HFFc6 (cell line): Measurements from ENCODE around the gene TAF6L. TPM values are rescaled to one million over a fixed set of nuclear protein-coding genes. Genes with fewer than 3 reads are reported as not detected.
"Not testable (repeated sequence)": the region's sequence is repeated elsewhere in the genome, so short reads cannot be mapped to it uniquely, and the experiment has no call there.

Experiments
- DNase-seq: peaks from one replicate; pipeline ENCODE4 v3.0.0-alpha.2; 2018
- H3K27ac Mint-ChIP-seq: 2 replicates; pipeline ENCODE4 v1.8.0; 2020; ENCODE audit warnings: mild to moderate bottlenecking, mixed read lengths
- H3K27me3 Mint-ChIP-seq: 2 replicates; pipeline ENCODE4 v1.8.0; 2021; ENCODE audit warnings: mild to moderate bottlenecking, moderate library complexity, mixed read lengths; ENCODE audit not compliant: insufficient read depth
- H3K36me3 Mint-ChIP-seq: 2 replicates; pipeline ENCODE4 v1.8.0; 2021; ENCODE audit warnings: low read depth, mixed read lengths
- H3K4me1 Mint-ChIP-seq: 2 replicates; pipeline ENCODE4 v1.8.0; 2020; ENCODE audit warnings: low read depth, mixed read lengths
- H3K4me3 Mint-ChIP-seq: 2 replicates; pipeline ENCODE4 v1.8.0; 2020; ENCODE audit warnings: mild to moderate bottlenecking, moderate library complexity, mixed read lengths
- H3K9me3 Mint-ChIP-seq: 2 replicates; pipeline ENCODE4 v1.8.0; 2020; ENCODE audit warnings: mild to moderate bottlenecking, mixed read lengths
- CTCF ChIP-seq: fragments of 200-600 bp; sonication (generic); IDR thresholded peaks from 2 replicates; pipeline ENCODE4 v1.5.0; 2021; ENCODE audit warnings: antibody characterized with exemption, mild to moderate bottlenecking
- total RNA-seq, 6 experiments: library from RNA; stranded (reverse); fragmentation: NEBNext Ultra II Directional; extraction: Animal tissue kit (Norgen Biotek cat#: 25700); gene quantifications; 2 replicates in 1 of 6; 3 replicates in 5 of 6; pipeline ENCODE4 v1.2.3, GENCODE V29; 2021

The TAF6L gene
- total RNA-seq, 6 experiments from 2014 or later, result 9.9 to 12.7 (median 10.6) TPM

- Mint-ChIP-seq H3K4me3 (peak within 1 kb of the TSS; percentile 99), H3K9me3 (no peaks in the 10 kb centered on the region), H3K27me3 (peaks cover 6% of the 10 kb centered on the region), H3K36me3 (peaks cover 8% of the 10 kb centered on the region; the same call in 1 of the 2 replicates), H3K27ac (peak within 1 kb of the TSS; percentile 98), H3K4me1 (peaks cover 5% of the 10 kb centered on the region; the same call in 1 of the 2 replicates)
- peak; percentile 99 for DNase-seq
- TF ChIP-seq CTCF, result no peak
Measured at GRCh38 chr11:62753736-62754603, 17.2 kb upstream of the TAF6L start, which contains the start of gene ZBTB3. Gene ZBTB3 (minus strand): TSS chr11:62754160. CDS start chr11:62753664, 496 bp downstream.

- DNase-seq, result no peak
- no peak for TF ChIP-seq CTCF
- H3K27me3 Mint-ChIP-seq, result peaks cover 6% of the 10 kb centered on the region
- H3K4me3 Mint-ChIP-seq, result no peak overlapping the region
- H3K36me3 Mint-ChIP-seq, result peaks cover 4% of the 10 kb centered on the region; the same call in 1 of the 2 replicates
- H3K9me3 Mint-ChIP-seq, result no peaks in the 10 kb centered on the region
- H3K27ac Mint-ChIP-seq, result no peak overlapping the region; the same call in 1 of the 2 replicates
- peaks cover 5% of the 10 kb centered on the region; the same call in 1 of the 2 replicates for H3K4me1 Mint-ChIP-seq
Measured at GRCh38 chr11:62755086-62755615, 16.0 kb upstream of the TAF6L start.

- no peak for TF ChIP-seq CTCF
- peaks cover 22% of the 10 kb centered on the region for H3K4me1 Mint-ChIP-seq
- no peak overlapping the region for H3K27ac Mint-ChIP-seq
- no peak for DNase-seq
- H3K27me3 Mint-ChIP-seq, result peaks cover 6% of the 10 kb centered on the region
- peaks cover 4% of the 10 kb centered on the region for H3K36me3 Mint-ChIP-seq
- no peaks in the 10 kb centered on the region for H3K9me3 Mint-ChIP-seq
- no peak overlapping the region for H3K4me3 Mint-ChIP-seq
Measured at GRCh38 chr11:62757846-62758788, 13.1 kb upstream of the TAF6L start.

GRCh38 chr11:62760867-62761227 lies 10.3 kb upstream of the TAF6L start:
- H3K36me3 Mint-ChIP-seq, DNase-seq, H3K27me3 Mint-ChIP-seq: not testable (repeated sequence)

GRCh38 chr11:62770778-62771143 lies 435 bp upstream of the TAF6L start:
- Mint-ChIP-seq H3K27me3 (no peaks in the 10 kb centered on the region; the same call in 1 of the 2 replicates), H3K4me1 (peaks cover 22% of the 10 kb centered on the region), H3K4me3 (peak overlapping the region; percentile 93), H3K9me3 (no peaks in the 10 kb centered on the region), H3K27ac (peak overlapping the region; percentile 95), H3K36me3 (peaks cover 21% of the 10 kb centered on the region)
- no peak for DNase-seq
- no peak for TF ChIP-seq CTCF

More at GRCh38 chr11:62760867-62761227, 10.3 kb upstream of the TAF6L start:
- H3K4me1 Mint-ChIP-seq, result peaks cover 16% of the 10 kb centered on the region
- peak overlapping the region; percentile 97 for H3K4me3 Mint-ChIP-seq
- not testable (repeated sequence) for H3K9me3 Mint-ChIP-seq
- peak overlapping the region; percentile 59; the same call in 1 of the 2 replicates for H3K27ac Mint-ChIP-seq
